ENCODE data around the gene DAPK2.

The DAPK2 gene

DNA sequence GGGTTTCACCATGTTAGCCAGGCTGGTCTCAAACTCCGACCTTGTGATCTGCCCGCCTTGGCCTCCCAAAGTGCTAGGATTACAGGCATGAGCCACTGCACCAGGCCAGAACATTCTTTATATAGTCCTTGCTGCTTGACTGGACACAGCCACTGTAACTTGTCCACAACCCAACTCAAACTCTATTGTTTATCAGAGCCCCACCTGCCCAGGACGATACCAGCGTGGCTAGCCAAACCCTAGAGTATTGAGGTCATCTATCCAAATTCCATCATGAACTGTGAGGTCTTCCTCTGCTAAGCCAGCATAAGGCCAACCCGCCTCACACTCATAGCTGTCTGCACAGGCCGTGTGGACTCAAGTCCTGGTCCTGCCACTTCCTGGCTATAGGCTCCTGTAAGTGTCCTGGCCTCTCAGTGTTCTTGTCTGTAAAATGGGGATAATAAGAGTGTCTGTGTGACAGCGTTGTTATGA lies 63.9 kb downstream of the DAPK2 start:
- no peak for TF ChIP-seq TOX (CRISPR knock-in tag; IDR thresholded peaks at IDR 0.05; ENCODE audit: borderline replicate concordance)
- TF ChIP-seq ZFP30 (CRISPR knock-in tag; IDR thresholded peaks at IDR 0.05) = no peak
- TF ChIP-seq TCF4 (CRISPR knock-in tag; IDR thresholded peaks at IDR 0.05; ENCODE audit: borderline replicate concordance) = no peak
- TF ChIP-seq, protein P1, sequence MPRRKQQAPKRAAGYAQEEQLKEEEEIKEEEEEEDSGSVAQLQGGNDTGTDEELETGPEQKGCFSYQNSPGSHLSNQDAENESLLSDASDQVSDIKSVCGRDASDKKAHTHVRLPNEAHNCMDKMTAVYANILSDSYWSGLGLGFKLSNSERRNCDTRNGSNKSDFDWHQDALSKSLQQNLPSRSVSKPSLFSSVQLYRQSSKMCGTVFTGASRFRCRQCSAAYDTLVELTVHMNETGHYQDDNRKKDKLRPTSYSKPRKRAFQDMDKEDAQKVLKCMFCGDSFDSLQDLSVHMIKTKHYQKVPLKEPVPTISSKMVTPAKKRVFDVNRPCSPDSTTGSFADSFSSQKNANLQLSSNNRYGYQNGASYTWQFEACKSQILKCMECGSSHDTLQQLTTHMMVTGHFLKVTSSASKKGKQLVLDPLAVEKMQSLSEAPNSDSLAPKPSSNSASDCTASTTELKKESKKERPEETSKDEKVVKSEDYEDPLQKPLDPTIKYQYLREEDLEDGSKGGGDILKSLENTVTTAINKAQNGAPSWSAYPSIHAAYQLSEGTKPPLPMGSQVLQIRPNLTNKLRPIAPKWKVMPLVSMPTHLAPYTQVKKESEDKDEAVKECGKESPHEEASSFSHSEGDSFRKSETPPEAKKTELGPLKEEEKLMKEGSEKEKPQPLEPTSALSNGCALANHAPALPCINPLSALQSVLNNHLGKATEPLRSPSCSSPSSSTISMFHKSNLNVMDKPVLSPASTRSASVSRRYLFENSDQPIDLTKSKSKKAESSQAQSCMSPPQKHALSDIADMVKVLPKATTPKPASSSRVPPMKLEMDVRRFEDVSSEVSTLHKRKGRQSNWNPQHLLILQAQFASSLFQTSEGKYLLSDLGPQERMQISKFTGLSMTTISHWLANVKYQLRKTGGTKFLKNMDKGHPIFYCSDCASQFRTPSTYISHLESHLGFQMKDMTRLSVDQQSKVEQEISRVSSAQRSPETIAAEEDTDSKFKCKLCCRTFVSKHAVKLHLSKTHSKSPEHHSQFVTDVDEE (CRISPR knock-in tag; IDR thresholded peaks at IDR 0.05) = no peak
- no peak for TF ChIP-seq ZNF70 (CRISPR knock-in tag; IDR thresholded peaks at IDR 0.05)
- no peak for TF ChIP-seq BACH2 (CRISPR knock-in tag; IDR thresholded peaks at IDR 0.05; ENCODE audit: borderline replicate concordance)
- TF ChIP-seq ESRRG (CRISPR knock-in tag; IDR thresholded peaks at IDR 0.05) = no peak
- TF ChIP-seq ZNF565 (CRISPR knock-in tag; conservative IDR thresholded peaks at IDR 0.05; ENCODE audit: low read depth) = no peak
- TF ChIP-seq CSDC2 (CRISPR knock-in tag; IDR thresholded peaks at IDR 0.05) = no peak
- TF ChIP-seq ZFP3 (CRISPR knock-in tag; IDR thresholded peaks at IDR 0.05) = no peak
- TF ChIP-seq, protein P2, sequence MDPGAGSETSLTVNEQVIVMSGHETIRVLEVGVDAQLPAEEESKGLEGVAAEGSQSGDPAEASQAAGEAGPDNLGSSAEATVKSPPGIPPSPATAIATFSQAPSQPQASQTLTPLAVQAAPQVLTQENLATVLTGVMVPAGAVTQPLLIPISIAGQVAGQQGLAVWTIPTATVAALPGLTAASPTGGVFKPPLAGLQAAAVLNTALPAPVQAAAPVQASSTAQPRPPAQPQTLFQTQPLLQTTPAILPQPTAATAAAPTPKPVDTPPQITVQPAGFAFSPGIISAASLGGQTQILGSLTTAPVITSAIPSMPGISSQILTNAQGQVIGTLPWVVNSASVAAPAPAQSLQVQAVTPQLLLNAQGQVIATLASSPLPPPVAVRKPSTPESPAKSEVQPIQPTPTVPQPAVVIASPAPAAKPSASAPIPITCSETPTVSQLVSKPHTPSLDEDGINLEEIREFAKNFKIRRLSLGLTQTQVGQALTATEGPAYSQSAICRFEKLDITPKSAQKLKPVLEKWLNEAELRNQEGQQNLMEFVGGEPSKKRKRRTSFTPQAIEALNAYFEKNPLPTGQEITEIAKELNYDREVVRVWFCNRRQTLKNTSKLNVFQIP (CRISPR knock-in tag; IDR thresholded peaks at IDR 0.05; ENCODE audit: borderline replicate concordance, low read depth) = no peak
- no peak for TF ChIP-seq CSRNP3 (CRISPR knock-in tag; IDR thresholded peaks at IDR 0.05)
- TF ChIP-seq GLIS3 (CRISPR knock-in tag; IDR thresholded peaks at IDR 0.05) = no peak
- no peak for TF ChIP-seq CREB5 (CRISPR knock-in tag; IDR thresholded peaks at IDR 0.05; ENCODE audit: low read depth)
- TF ChIP-seq PATZ1 (CRISPR knock-in tag; IDR thresholded peaks at IDR 0.05; ENCODE audit: borderline replicate concordance) = no peak
- TF ChIP-seq ZNF8 (CRISPR knock-in tag; IDR thresholded peaks at IDR 0.05) = no peak
- no peak for TF ChIP-seq OSR1 (CRISPR knock-in tag; IDR thresholded peaks at IDR 0.05)
- TF ChIP-seq SNAI2 (CRISPR knock-in tag; IDR thresholded peaks at IDR 0.05) = no peak
- no peak for ATAC-seq

GRCh38 chr15:63981596-63982320 lies 64.5 kb downstream of the DAPK2 start:
- no peak for ATAC-seq
- TF ChIP-seq ISL1 (CRISPR knock-in tag; IDR thresholded peaks at IDR 0.05) = no peak
- TF ChIP-seq ZFP30 (CRISPR knock-in tag; IDR thresholded peaks at IDR 0.05) = no peak
- no peak for TF ChIP-seq ZC3H10 (CRISPR knock-in tag; IDR thresholded peaks at IDR 0.05)
- no peak for TF ChIP-seq ZNF8 (CRISPR knock-in tag; IDR thresholded peaks at IDR 0.05)
- TF ChIP-seq PPARA (CRISPR knock-in tag; IDR thresholded peaks at IDR 0.05; ENCODE audit: borderline replicate concordance) = no peak
- TF ChIP-seq ZNF565 (CRISPR knock-in tag; conservative IDR thresholded peaks at IDR 0.05; ENCODE audit: low read depth) = no peak
- no peak for TF ChIP-seq CSDC2 (CRISPR knock-in tag; IDR thresholded peaks at IDR 0.05)
- TF ChIP-seq CSRNP3 (CRISPR knock-in tag; IDR thresholded peaks at IDR 0.05) = no peak
- no peak for TF ChIP-seq GLIS3 (CRISPR knock-in tag; IDR thresholded peaks at IDR 0.05)
- TF ChIP-seq OSR1 (CRISPR knock-in tag; IDR thresholded peaks at IDR 0.05) = no peak
- no peak for TF ChIP-seq RARB (CRISPR knock-in tag; IDR thresholded peaks at IDR 0.05)
- no peak for TF ChIP-seq TOX (CRISPR knock-in tag; IDR thresholded peaks at IDR 0.05; ENCODE audit: borderline replicate concordance)
- no peak for TF ChIP-seq PATZ1 (CRISPR knock-in tag; IDR thresholded peaks at IDR 0.05; ENCODE audit: borderline replicate concordance)
- TF ChIP-seq SNAI2 (CRISPR knock-in tag; IDR thresholded peaks at IDR 0.05) = no peak
- no peak for TF ChIP-seq ZNF70 (CRISPR knock-in tag; IDR thresholded peaks at IDR 0.05)
- TF ChIP-seq CREB5 (CRISPR knock-in tag; IDR thresholded peaks at IDR 0.05; ENCODE audit: low read depth) = no peak
